Measurements from ENCODE around the gene LMTK3. TPM values are rescaled to one million over a fixed set of nuclear protein-coding genes. Genes with fewer than 3 reads are reported as not detected.

LMTK3 gene, protein sequence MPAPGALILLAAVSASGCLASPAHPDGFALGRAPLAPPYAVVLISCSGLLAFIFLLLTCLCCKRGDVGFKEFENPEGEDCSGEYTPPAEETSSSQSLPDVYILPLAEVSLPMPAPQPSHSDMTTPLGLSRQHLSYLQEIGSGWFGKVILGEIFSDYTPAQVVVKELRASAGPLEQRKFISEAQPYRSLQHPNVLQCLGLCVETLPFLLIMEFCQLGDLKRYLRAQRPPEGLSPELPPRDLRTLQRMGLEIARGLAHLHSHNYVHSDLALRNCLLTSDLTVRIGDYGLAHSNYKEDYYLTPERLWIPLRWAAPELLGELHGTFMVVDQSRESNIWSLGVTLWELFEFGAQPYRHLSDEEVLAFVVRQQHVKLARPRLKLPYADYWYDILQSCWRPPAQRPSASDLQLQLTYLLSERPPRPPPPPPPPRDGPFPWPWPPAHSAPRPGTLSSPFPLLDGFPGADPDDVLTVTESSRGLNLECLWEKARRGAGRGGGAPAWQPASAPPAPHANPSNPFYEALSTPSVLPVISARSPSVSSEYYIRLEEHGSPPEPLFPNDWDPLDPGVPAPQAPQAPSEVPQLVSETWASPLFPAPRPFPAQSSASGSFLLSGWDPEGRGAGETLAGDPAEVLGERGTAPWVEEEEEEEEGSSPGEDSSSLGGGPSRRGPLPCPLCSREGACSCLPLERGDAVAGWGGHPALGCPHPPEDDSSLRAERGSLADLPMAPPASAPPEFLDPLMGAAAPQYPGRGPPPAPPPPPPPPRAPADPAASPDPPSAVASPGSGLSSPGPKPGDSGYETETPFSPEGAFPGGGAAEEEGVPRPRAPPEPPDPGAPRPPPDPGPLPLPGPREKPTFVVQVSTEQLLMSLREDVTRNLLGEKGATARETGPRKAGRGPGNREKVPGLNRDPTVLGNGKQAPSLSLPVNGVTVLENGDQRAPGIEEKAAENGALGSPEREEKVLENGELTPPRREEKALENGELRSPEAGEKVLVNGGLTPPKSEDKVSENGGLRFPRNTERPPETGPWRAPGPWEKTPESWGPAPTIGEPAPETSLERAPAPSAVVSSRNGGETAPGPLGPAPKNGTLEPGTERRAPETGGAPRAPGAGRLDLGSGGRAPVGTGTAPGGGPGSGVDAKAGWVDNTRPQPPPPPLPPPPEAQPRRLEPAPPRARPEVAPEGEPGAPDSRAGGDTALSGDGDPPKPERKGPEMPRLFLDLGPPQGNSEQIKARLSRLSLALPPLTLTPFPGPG (N-terminal part only)
- 3.0 TPM for total RNA-seq
- long read RNA-seq, partial matches to known transcripts, result 0 of 3 reads
- long read RNA-seq, other reads (novel, unspliced or antisense), result 1 of 3 reads

DNA sequence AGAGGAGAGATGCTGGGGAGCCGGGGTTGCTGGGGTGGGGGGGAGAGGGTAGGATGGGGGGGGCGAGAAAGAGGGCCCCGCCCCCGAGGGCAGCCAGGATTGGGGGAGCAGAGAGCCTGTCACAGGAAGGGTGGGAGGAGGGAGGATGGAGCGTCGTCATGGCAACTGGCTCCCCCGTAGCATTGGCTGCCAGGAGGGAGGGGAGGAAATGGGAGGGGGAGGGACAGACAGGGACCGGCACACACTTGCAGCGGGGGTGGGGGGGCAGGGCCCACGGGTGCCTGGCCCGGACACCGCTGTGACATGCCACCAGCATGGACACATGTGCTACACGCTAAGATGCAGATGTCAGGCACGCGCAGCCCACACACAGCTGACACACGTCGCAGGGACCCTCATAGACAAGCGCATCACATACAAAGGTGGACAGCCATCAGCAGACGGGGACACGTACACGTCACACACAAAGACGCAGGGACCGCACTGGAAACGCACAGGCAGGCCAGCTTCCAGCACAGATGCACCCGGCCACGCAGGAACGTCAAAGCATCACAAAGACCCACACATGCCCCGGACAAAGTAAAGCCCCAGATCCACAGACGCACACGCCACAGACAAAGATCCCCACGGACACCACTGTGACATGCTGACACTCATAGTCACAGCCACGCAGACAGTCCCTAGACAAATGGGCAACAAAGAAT, at the start of gene LMTK3:
LMTK3 (minus strand) TSS at position 36 of the 704 bp plus-strand sequence. CDS start 259 bp downstream, outside the sequence.
- intact Hi-C loops (cut with DNase I), result loop anchor here (5.0 kb wide), 1 partner anchor 45 kb away; the partner anchor contains the start of gene CYTH2

DNA sequence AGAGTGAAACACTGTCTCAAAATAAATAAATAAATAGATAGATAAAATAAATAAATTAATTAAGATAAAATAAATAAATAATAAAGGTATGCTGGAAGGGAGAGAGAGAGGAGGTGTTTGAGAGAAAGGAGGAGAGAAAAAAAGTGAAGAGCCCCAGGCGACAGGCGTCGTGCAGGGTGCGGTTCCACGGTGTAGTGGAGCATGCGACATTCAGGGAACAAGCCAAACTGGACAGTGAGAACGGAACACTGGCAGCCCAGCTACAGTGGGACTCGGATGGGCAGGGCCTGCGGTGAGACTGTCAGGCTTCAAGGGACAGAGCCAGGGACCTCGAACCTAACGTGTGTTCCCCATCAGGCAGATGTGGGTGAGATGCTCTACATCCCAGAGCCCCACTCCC, 49.8 kb upstream of the LMTK3 start:
- intact Hi-C loops (cut with DNase I), result no loop called here
- no peak for DNase-seq (ENCODE audit: low spot score)

More for the DNA sequence above, at the start of gene LMTK3:
- DNase-seq (ENCODE audit: low spot score), result no peak

DNA sequence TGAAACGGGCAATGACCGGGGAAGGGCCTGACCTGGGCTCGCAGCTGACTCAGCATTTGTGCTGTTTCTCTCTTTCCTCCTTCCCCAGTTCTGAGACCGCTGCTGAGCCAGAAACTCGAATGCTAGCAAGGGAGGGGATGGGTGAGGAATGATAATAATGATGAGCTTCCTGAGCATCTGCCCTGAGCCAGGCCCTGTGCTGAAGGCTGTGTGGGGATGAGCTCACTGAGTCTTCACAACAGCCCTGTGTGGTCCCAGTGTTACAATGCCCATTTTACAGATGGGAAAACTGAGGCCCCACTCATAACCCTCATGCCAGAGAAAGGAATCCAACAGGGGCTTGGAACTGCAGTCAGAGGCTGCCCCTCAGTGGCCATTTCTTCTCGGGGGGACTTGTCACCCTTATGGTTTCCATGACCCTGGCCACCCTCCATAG, 48.5 kb upstream of the LMTK3 start:
- DNase-seq (ENCODE audit: low spot score), result no peak
- intact Hi-C loops (cut with DNase I), result no loop called here

DNA sequence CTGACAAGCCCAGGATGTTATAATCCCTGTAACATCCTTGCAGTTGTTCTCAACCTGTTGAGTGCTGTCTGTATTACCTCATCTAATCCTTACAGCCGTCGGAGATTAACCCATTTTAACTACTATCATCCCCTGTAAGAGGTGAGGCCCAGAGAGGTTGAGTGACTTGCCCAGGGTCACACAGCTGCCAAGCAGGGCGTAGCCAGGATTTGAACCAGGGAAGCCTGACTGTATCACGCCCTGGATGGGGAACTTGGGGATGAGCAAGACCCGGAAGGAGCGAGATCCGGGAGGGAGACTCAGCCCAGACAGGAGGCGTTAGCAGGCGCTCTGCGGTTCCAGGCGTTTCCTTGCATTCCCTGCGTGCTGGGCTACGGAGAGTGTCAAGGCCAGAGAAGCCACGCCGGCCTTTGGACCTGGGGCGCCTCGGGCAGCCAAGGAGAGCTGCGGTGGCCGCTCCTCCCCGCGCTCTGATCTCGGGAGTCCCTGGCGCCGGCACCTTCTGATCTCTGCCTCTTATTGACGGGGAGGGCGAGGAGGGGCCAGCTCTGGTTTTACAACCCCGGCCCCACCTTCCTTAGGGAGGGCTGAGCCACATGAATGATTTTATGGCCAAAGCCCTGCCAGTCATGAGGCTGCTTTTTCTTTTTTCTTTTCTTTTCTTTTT, 46.5 kb upstream of the LMTK3 start:
- intact Hi-C loops (cut with DNase I), result no loop called here

DNA sequence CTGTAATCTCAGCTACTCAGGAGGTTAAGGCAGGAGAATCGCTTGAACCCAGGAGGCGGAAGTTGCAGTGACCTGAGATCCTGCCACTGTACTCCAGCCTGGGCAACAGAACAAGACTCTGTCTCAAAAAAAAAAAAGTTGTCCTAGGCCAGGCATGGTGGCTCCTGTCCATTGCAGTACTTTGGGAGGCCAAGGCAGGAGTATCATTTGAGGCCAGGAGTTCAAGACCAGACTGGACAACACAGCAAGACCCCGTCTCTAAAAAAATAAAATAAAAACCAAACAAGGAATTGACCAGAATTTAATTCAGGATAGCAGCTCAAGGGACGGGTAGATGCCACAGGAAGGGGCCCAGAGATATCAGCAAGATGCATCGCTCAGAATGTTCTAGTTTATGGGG, 45.2 kb upstream of the LMTK3 start:
- intact Hi-C loops (cut with DNase I), result no loop called here
- no peak for DNase-seq (ENCODE audit: low spot score)

More for the DNA sequence above, 46.5 kb upstream of the LMTK3 start:
- DNase-seq (ENCODE audit: low spot score), result no peak

DNA sequence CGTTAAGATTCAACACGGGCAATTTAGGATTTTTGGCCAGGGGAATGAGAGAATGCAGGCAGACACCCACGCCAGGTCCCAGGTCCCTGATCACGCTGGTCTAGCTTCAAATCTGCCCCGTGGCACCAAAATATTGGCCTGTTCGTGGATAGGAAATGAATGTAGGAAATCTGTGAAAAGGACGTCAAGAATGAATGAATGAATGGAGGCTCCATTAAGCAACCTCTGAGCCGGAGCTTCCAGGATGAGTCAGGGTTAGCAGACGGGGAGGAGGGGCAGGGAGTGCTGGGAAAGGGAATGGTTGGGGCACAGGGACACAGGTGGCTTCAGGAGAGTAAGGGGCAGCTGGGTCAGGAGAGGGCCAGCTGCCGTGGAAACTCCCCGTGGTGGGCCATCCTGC, 44.5 kb upstream of the LMTK3 start:
- intact Hi-C loops (cut with DNase I), result no loop called here
- DNase-seq (ENCODE audit: low spot score), result no peak

DNA sequence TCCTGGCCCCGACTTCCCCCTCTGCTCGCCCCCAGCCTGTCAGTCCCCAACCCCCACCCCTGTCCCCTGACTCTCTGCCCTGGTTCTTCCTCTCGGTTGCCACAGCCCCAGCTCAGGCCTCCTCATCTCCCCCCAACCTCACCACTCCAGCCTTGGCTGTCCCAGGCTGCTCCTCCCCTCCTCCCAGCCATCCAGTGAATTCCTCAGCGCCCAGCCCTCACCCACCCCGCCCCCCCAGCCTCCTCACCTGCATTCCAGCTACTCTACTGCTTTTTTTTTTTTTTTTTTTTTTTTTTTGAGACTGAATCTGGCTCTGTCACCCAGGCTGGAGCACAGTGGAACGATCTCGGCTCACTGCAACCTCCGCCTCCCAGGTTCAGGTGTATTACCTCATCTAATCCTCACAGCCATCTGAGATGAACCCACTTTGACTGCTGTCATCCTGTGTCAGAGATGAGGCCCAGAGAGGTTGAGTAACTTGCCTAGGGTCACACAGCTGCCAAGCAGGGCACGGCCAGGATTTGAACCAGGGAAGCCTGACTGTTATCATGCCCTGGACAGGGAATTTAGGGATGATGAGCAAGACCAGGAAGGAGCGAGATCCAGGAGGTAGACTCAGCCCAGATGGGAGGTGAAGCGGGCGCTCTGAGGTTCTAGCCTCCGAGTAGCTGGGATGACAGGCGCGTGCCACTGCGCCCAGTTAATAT, 42.9 kb upstream of the LMTK3 start:
- intact Hi-C loops (cut with DNase I), result no loop called here
- DNase-seq (ENCODE audit: low spot score), result no peak

DNA sequence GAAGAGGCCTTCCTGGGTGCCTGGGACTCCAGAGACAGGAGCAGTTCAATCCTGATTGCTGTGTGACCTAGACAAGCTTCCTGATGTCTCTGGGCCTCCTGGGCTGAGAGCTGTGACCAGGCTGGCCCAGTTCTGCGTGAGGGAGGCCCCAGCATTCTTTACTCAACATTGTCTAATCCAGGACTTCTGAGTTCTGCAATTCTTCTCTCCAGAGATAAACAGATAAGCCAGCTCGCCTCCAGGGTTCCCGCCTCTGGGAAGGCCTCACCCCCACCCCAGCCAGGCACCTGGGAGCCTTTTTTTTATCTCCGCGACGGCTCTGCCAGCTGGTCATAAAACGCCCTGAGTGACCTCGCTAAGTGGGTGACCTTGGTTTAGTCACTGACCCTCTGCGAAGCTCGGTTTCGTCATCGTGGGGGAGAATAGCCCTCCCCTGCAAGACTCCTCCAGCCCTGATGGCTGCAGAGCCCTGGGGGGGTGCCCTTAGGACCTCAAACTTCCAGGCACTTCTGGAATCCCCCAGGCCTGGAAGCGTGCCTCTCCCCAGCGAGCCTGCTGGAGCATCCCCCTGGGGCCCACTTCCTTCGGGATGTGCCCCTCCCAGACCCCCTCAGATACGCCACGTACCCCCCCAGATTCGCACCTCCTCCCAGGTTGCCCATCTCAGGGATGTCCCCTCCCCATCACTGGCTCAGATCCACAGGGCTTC, 42.2 kb upstream of the LMTK3 start:
- no peak for DNase-seq (ENCODE audit: low spot score)

DNA sequence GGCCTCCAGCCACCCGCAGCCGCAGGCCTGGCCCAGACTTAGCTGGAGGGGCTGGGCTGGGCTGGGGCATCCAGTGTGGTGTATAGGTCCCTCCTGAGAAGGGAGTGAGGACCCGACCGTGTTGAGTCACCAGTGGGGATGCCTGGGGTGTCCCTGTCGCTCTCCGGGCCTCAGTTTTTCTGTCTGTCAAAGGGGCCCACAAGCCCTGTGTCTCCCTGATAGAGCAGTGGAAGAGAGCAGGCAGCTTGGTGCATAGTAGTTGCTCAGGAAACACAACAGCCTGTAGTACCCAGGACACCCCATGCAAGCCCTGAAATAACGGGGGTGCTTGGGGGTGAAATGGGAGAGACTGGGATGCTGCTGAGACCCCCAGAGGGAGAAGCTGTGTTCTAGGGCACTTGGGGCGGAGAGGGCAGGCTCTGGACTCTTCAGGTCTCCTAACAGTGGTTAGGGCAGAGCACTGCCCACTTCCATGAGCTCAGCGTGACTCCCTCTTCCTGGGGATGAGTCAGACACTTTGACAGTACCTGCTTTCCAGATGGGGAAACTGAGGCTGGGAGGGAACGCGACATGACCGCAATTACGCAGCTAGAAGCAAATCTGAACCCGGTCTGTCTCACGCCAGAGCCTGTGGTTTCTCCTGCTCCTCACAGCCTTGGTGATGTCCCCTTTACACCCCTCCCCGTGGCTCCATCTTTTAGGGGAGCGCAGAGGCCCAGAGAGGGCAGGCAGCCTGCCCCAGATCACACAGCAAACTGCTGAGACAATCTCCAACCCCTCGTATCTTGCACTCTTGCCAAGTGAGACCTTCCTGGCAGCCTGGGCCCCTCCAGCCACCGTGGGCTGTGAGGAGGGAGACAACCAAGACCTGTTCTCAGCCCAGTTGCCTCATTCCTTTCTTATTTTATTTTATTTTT, 41.0 kb upstream of the LMTK3 start:
- intact Hi-C loops (cut with DNase I), result no loop called here
- no peak for DNase-seq (ENCODE audit: low spot score)

More for the DNA sequence above, 42.2 kb upstream of the LMTK3 start:
- intact Hi-C loops (cut with DNase I), result no loop called here

DNA sequence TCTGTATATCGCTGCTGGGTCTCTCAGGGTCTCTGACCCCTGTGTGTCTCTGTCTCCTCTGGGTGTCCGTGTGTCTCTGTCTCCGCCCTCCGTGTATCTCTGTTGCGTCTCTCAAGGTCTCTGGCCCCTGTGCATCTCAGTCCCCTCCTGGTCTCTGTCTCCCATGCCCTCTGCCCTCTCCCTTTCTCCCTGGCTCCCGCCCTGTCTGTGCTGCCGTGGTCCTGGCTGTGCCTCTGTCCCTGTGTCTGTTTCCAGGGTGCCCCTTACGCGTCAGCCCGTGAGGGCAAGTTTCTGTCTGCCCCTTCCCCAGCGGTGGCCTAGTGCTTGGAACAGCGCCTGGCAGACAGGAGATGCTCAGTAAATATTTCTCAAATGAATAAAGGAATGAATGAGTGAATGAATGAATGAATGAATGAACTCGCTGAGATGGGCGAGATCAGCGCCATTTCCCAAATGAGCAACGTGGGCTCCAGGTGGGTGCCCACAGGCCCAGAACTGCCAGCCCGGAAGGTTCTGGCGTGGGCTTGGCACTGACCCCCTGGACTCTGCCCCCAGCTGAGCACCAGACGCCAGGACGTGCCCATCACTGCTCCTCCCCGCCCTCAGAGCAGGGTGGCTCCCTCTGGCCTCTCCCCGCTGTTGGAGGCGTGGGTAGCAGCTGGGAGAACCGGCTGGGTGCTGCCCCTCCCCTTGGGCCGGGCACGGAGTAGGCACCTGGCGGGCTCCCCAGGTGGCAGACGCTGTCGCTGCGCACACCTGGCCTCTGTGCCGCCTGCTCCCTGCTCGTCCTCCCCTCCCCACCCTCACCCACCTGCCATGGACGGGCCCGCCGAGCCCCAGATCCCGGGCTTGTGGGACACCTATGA, 40.0 kb upstream of the LMTK3 start, which contains the start of gene SULT2B1:
SULT2B1 (plus strand) TSS at position 736 of the 866 bp plus-strand sequence; CDS start at position 817, 81 bp downstream.
- no peak for DNase-seq (ENCODE audit: low spot score)
- intact Hi-C loops (cut with DNase I), result no loop called here

DNA sequence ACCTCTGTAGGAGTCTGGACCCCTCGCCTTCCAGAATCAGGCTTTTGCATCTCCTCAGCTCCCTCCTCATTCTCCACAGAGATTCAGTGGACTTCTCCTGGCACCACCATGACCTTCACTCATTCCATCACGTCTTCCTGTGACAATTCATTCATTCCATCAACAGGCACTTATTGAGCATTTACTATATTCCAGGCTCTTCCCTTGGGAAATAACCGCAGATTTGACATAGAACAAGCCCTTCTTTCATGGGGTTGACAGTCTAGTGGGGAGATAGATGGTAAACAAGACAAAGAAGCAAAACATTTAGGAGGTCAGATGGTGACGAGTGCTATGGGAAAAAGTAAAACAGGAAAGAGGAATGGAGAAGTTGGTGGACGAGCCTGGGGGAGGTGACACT, 37.7 kb upstream of the LMTK3 start:
- DNase-seq (ENCODE audit: low spot score), result no peak
- intact Hi-C loops (cut with DNase I), result no loop called here

DNA sequence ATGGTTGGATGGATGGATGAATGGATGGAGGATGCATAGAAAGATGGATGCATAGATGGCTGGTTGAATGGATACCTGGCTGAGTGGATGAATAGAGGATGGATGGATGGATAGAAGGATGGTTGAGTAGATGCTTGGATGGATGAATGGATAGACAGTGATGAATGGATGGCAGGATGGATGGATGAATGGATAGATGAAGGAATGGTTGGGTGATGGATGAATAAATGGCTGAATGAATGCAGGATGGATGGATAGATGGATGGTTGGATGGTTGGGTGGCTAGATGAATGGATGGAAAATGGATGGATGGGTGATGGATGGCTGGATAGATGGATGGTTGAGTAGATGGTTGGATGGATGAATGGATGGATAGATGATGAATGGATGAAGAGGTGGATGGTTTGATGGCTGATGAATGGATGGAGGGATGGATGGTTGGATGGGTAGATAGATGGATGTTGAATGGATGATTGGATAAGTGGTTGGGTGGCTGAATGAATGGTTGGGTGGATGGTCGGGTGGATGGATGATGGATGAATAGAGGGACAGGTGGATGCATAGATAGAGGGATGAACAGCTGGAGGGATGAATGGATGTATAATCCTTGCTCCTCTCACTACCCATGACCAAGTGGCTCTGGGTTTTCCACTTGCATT, 36.7 kb upstream of the LMTK3 start:
- no peak for DNase-seq (ENCODE audit: low spot score)
- intact Hi-C loops (cut with DNase I), result no loop called here

DNA sequence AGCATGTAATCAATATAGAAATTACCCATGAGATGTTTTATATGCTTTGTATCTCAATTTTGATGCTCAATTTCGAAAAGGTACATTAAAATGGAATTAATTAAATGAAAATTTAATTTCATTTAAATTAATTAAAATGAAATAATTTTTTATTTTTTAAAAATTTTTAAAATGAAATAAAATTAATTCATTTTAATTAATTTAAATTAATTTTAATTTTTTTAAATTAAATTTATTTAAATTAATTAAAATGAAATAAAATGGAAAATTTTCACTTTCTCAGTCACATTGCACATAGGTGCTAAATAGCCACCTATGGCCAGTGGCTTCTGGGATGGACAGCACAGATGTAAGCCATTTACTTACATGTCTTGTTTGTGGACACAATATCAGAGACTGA, 36.1 kb upstream of the LMTK3 start:
- intact Hi-C loops (cut with DNase I), result no loop called here
- no peak for DNase-seq (ENCODE audit: low spot score)

DNA sequence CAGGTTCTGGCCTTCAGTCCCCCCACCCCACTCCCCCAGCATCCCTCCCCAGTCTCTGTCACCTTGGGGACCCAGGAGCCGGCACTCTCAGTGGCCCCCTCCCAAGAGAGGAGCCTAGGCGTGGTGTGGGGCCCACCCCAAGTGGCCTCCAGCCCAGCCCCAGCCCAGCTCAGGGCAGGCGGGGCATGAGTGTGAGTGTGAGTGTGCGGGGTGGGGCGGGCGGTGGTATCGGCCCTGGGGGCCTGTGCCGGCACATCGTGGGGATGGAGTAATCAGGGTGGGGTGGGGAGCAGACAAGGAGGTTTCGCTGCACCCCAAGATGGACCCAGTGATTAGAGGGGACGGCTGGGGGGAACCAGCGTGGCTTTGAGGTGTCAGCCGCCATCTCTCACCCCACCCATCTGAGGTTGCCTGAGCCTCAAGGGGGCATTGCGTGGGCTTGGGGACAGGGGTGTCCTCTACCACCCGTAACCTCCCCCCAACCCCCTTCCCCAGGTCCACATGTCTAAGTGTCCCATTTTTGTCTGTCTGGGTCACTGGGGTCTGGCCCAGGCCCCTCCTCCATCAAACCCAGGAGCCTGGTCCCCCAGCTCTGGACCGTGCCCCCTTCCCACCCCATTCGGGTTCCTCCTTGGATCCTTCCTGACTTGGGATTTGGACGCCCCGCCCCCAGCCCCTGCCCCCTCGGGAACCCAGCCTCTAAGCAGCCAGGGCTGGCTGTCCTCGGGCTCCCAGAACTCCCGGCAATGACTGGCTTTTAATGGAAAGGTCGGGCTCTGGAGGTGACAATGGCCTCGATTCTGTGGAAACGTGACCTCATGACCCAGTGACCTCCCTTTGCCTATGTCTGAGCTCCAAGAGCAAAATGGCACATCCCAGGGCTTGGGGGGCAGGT, 33.5 kb upstream of the LMTK3 start:
- intact Hi-C loops (cut with DNase I), result no loop called here
- DNase-seq (ENCODE audit: low spot score), result no peak
